ENCODE results near the gene COX6B2. TPM values are rescaled to one million over a fixed set of nuclear protein-coding genes. Genes with fewer than 3 reads are reported as not detected.

The COX6B2 gene
- total and polyA plus RNA-seq, 2 donors (not counting 3 experiments of a cell fraction or from before 2014, with no cell fraction given): not detected

DNA sequence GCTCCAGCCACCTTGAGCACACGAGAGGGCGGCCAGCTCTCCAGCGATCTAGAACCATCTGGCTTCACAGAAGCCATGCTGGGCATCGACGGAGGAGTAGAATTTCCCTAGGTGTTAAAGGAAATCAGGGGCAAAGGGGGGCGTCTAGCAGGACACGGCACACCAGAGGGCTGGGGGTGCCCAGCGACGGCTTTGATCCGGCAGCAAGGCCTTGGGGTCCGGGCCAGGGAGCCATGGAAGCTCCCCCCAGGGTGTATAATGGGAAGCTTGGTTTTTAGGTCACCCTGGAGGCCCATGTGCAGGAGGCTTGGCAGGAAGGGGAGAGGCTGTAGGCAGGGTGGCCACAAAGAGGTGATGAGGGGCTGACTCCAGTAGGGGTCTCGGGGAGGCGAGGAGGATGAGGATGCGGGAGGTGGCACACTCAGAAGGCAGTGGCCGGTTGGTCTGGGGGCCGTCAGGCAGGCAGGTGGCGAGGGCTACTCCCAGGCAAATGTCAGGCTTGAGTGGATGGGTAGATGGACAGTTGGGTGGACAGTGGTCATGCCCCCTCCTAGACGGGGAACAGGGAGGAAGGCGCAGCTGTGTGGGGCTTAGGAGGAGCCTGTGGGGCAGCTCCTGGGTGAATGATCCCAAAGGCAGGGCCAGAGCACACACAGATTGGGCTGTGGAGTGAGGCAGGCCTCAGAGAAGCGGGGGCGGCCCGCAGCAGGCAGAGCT is 9.3 kb downstream of the COX6B2 start:
- Histone ChIP-seq H4K20me1 (replicated peaks; ENCODE audit: control insufficient read depth, extremely low read depth, insufficient read depth, low read length) (no peaks in the 10 kb centered on the region), H3K9me1 (replicated peaks; ENCODE audit: control insufficient read depth, extremely low read depth, insufficient read depth, low read length) (no peaks in the 10 kb centered on the region), H2AFZ (ENCODE audit: low read depth, low read length) (no peak overlapping the region), H3K4me3 (replicated peaks in 1 of 3; ENCODE audit: insufficient read depth in 1 of 3, low read depth in 1 of 3, low read length in 3 of 3) (no peak overlapping the region), H3K9ac (replicated peaks; ENCODE audit: extremely low read depth, insufficient read depth, low read length) (no peak overlapping the region), H3K27ac (ENCODE audit: insufficient read depth, low read depth, low read length) (no peak overlapping the region), H3K79me2 (ENCODE audit: control insufficient read depth, insufficient read depth, low read length) (no peaks in the 10 kb centered on the region), H3K4me2 (ENCODE audit: insufficient read depth, low read length) (no peak overlapping the region), H3K9me3 (replicated peaks; ENCODE audit: control insufficient read depth, insufficient read depth, low read length) (no peaks in the 10 kb centered on the region), H3K27me3 (ENCODE audit: control insufficient read depth in 2 of 2, insufficient read depth in 2 of 2, low read length in 2 of 2) (no peaks in the 10 kb centered on the region), H3K36me3 (ENCODE audit: control insufficient read depth in 2 of 2, extremely low read depth in 1 of 2, insufficient read depth in 2 of 2, low read length in 2 of 2) (peaks cover 0 to 7% of the 10 kb centered on the region in 2 experiments), H3K4me1 (ENCODE audit: control insufficient read depth, extremely low read depth, insufficient read depth, low read length) (peaks cover 7% of the 10 kb centered on the region)
- BruUV-seq (replicated peaks): no TSS peak
- TF ChIP-seq, protein P1, sequence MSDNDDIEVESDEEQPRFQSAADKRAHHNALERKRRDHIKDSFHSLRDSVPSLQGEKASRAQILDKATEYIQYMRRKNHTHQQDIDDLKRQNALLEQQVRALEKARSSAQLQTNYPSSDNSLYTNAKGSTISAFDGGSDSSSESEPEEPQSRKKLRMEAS (IDR thresholded peaks at IDR 0.05; ENCODE audit: insufficient read depth, insufficient read length): no peak
- TF ChIP-seq POLR2A (IDR thresholded peaks at IDR 0.05; ENCODE audit: low read depth, low read length): no peak
- TF ChIP-seq EZH2 (IDR thresholded peaks at IDR 0.05; ENCODE audit: borderline replicate concordance, low read depth, low read length, severe bottlenecking): no peak
- no peak for TF ChIP-seq POLR2AphosphoS5 (IDR thresholded peaks at IDR 0.05; ENCODE audit: insufficient read depth, low read depth, low read length)
- TF ChIP-seq JUN (IDR thresholded peaks at IDR 0.05; ENCODE audit: borderline replicate concordance, insufficient read depth, insufficient read length, low read depth): no peak
- no peak for TF ChIP-seq MYC (IDR thresholded peaks at IDR 0.05; ENCODE audit: low read depth, low read length)
- no peak for TF ChIP-seq GATA2 (IDR thresholded peaks at IDR 0.05; ENCODE audit: insufficient read depth, insufficient read length, low read depth, low read length)
- POLR2A ChIA-PET: no interaction called here
- CTCF ChIA-PET: interaction anchor here (0.9 to 1.8 kb wide), 2 partner anchors 10 to 43 kb away, joined by 3 to 5 read pairs; no protein-coding TSS in a partner anchor
- dilution Hi-C loops (cut with MboI; ENCODE audit: extremely low pct_ligation_motif_present, low sequenced_read_pairs): no loop called here
- intact Hi-C loops (cut with micrococcal nuclease): no loop called here
- FAIRE-seq (no peak), DNase-seq (ENCODE audit: low read depth, low spot score) (no peak)

DNA sequence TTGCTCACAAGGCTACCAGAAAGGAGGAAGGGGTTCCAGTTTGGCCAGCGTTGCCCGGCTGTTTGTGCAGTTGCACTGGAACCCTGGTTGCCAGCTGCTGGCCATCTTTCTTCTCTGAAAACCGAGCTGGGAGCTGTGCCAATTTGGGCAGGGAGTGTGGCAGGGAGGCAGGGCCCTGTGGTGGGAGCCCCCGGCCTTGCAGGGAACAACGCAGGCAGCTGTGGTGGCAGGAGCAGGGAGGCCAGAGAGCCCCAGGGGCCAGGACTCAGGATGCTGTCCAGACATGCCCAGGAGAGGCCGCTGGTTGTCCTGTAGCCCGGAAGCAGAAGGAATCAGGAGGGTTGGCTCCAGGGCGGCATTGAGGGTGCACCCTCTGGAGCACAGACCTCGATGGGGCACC is 10.1 kb downstream of the COX6B2 start:
- no peaks in the 10 kb centered on the region for H3K27me3 ChIP-seq (ENCODE audit: control insufficient read depth in 2 of 2, insufficient read depth in 2 of 2, low read length in 2 of 2)
- no peak overlapping the region for H3K9ac ChIP-seq (replicated peaks; ENCODE audit: extremely low read depth, insufficient read depth, low read length)
- H3K79me2 ChIP-seq (ENCODE audit: control insufficient read depth, insufficient read depth, low read length): no peaks in the 10 kb centered on the region
- intact Hi-C loops (cut with micrococcal nuclease) (no loop called here), dilution Hi-C loops (cut with MboI; ENCODE audit: extremely low pct_ligation_motif_present, low sequenced_read_pairs) (no loop called here)
- no peak for TF ChIP-seq POLR2A (IDR thresholded peaks at IDR 0.05; ENCODE audit: low read depth, low read length)
- no peak for TF ChIP-seq GATA2 (IDR thresholded peaks at IDR 0.05; ENCODE audit: insufficient read depth, insufficient read length, low read depth, low read length)
- TF ChIP-seq JUN (IDR thresholded peaks at IDR 0.05; ENCODE audit: borderline replicate concordance, insufficient read depth, insufficient read length, low read depth): no peak
- TF ChIP-seq, protein P2, sequence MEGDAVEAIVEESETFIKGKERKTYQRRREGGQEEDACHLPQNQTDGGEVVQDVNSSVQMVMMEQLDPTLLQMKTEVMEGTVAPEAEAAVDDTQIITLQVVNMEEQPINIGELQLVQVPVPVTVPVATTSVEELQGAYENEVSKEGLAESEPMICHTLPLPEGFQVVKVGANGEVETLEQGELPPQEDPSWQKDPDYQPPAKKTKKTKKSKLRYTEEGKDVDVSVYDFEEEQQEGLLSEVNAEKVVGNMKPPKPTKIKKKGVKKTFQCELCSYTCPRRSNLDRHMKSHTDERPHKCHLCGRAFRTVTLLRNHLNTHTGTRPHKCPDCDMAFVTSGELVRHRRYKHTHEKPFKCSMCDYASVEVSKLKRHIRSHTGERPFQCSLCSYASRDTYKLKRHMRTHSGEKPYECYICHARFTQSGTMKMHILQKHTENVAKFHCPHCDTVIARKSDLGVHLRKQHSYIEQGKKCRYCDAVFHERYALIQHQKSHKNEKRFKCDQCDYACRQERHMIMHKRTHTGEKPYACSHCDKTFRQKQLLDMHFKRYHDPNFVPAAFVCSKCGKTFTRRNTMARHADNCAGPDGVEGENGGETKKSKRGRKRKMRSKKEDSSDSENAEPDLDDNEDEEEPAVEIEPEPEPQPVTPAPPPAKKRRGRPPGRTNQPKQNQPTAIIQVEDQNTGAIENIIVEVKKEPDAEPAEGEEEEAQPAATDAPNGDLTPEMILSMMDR (IDR thresholded peaks at IDR 0.05; ENCODE audit: extremely low read depth in 1 of 2, insufficient read depth in 1 of 2, low read depth in 1 of 2, low read length in 2 of 2): no peak
- TF ChIP-seq EZH2 (IDR thresholded peaks at IDR 0.05; ENCODE audit: borderline replicate concordance, low read depth, low read length, severe bottlenecking): no peak
- TF ChIP-seq POLR2AphosphoS5 (IDR thresholded peaks at IDR 0.05; ENCODE audit: insufficient read depth, low read depth, low read length): no peak
- no peak for TF ChIP-seq FOS (IDR thresholded peaks at IDR 0.05; ENCODE audit: borderline replicate concordance, insufficient read depth, low read length)
- TF ChIP-seq, protein P1 (IDR thresholded peaks at IDR 0.05; ENCODE audit: insufficient read depth, insufficient read length): no peak
- TF ChIP-seq MYC (IDR thresholded peaks at IDR 0.05; ENCODE audit: low read depth, low read length): no peak
- H3K27ac ChIP-seq (ENCODE audit: insufficient read depth, low read depth, low read length): no peak overlapping the region
- no peak overlapping the region for H3K4me3 ChIP-seq (replicated peaks in 1 of 3; ENCODE audit: insufficient read depth in 1 of 3, low read depth in 1 of 3, low read length in 3 of 3)
- H2AFZ ChIP-seq (ENCODE audit: low read depth, low read length): no peak overlapping the region
- H4K20me1 ChIP-seq (replicated peaks; ENCODE audit: control insufficient read depth, extremely low read depth, insufficient read depth, low read length): no peaks in the 10 kb centered on the region
- BruUV-seq (replicated peaks): no TSS peak
- FAIRE-seq (no peak), DNase-seq (ENCODE audit: low read depth, low spot score) (no peak)
- no peaks in the 10 kb centered on the region for H3K9me3 ChIP-seq (replicated peaks; ENCODE audit: control insufficient read depth, insufficient read depth, low read length)
- no peak overlapping the region for H3K4me2 ChIP-seq (ENCODE audit: insufficient read depth, low read length)
- H3K36me3 ChIP-seq (ENCODE audit: control insufficient read depth in 2 of 2, extremely low read depth in 1 of 2, insufficient read depth in 2 of 2, low read length in 2 of 2): peaks cover 0 to 7% of the 10 kb centered on the region in 2 experiments
- H3K9me1 ChIP-seq (replicated peaks; ENCODE audit: control insufficient read depth, extremely low read depth, insufficient read depth, low read length): no peaks in the 10 kb centered on the region
- H3K4me1 ChIP-seq (ENCODE audit: control insufficient read depth, extremely low read depth, insufficient read depth, low read length): peaks cover 10% of the 10 kb centered on the region
- ChIA-PET CTCF (interaction anchor here (1.8 kb wide), 1 partner anchor 43 kb away, joined by 5 read pairs; no protein-coding TSS in a partner anchor), POLR2A (no interaction called here)
